NCI-H510A (cell line): ENCODE measurements around the gene ADGRB2.

Experiments
- DNase-seq: peaks from one replicate; lab custom pipeline; 2025; lab: John Stamatoyannopoulos, UW

Gene ADGRB2

DNA sequence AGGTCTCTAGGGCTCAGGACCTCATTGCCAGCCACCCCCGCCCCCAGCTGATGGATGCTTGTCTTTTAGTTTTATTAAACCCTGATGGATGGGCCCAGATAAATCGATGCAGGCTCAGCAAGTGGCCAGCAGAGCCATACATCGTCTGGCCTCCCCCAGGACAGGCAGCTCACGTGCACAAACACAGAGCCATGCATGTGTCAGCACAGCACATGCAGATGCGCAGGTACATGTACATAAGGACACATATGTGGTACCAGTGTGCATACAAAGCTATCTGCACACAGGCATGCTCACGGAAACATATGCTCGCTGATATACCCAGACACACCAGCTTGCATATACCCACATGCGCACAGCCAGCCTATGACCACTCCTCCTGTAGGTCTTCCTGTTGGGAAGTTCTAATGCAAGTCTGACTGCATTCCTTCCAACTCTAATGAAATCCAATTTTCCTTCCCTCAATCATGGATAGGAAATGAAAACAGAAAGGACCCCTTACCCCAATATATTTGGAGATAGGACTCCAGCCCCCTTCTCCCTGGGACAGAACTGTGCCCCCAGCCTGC is 61.2 kb downstream of the ADGRB2 start:
- DNase-seq: no peak

DNA sequence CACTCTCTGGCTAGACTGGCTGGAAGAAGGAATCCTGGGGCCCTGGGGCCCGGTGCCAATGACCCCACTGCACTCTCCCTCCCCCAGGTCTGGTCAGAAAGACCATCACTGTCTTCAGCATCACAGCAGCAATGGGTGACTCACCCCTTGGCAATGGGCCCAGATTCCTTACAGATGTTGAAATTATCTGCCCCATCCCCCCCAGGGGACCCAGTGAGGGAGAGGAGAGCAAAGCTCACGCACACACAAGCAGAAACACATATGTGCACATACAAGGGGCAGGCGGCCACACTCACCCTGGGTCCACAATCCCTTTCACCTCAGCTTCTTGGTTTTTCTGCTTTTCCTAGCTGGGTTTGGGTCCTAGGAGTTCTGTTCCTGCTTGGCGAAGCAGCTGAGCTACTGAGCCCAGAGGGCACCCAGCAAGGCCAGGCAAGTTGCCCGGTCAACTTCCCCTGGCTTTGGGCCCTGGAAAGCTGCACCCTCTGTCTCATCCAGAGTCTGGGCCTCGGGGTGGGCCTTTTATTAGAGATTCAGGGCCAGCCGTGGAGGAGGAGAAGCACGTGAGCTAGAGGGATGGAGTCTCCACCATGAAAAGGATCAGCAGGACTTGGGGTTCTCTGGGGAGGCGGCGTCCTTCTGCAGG is 62.9 kb downstream of the ADGRB2 start:
- peak; percentile 55 for DNase-seq

DNA sequence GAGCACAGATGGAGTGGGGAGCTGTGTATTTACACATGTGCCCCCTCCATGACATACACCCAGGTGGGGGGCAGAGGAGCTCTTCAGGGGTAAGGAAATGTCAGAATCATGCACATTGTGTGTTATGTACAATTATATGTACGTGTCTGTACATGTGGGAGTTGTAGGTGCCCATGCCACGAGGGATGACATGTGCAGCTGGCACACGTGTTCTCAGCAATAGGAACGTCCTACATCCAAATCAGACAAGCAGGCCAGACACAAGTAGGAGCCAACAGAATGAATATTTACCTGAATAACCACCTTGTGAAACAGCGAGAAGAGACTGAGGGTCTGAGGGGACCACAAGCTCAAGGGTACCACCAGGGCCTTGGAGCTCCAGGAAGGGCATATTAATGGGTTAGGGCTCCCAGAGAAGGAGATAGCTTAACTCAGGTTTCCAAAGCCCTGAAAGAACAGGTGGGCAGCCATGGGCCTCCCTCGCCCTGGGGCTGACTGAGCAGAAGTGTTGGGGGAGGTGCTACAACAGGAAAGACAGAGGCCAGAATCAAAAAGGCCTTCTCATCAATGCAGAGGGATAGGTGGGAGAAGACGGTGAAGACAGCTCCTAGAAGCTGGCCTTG is 63.6 kb downstream of the ADGRB2 start:
- DNase-seq: no peak

DNA sequence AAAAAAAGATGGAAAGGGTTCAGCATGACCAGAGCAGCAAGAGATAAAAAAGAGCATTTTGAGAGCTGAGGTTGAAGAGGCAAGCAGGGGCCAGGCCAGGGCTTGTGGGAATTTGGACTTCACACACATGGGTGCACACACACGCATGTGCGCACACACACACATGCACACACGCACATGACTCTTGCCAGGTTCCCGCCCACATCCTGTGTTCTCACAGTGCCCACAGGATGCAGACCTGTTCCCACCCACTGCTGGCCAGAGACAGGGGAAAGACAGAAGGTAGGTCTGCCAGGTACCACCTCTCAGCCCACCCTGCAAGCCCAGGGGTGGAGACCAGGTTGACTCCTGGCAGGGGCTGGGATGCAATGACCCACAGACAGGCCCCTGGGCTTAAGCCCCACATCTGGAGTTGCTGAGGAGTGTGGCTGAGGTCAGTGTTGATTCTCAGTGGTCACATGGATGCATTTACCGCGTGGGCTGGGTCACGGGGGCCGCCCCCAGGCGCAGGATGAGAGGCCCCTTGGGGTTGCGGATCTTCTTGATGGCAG is 64.7 kb downstream of the ADGRB2 start:
- no peak for DNase-seq

DNA sequence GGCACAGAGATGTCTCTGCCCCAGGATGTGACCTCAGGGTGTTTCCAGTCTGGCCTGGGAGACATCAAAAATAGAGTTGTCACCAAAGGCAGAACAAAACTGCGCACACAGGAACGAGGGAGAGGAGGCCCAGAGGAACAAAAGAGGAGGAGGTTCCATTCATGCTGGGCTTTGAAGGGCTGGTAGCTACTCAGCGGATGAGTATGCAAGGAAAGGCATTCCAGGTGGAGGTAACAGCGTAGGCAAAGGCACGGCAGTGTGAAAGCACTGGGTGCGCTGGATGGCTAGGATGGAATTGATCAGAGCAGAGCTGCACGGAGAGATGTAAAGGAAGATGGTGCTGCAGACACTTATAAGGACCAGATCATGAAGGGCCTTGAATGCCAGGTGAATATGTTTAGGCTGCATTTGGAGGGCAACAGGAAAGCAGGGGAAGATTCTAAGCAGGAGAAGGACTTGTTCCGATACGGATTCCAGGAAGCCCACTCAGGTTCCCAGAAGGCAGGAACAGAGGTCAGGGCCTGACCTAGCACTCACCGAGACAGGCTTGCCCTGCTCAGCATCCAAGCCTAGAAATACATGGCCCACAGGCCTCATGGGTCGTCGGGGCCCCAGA is 66.7 kb downstream of the ADGRB2 start:
- no peak for DNase-seq

DNA sequence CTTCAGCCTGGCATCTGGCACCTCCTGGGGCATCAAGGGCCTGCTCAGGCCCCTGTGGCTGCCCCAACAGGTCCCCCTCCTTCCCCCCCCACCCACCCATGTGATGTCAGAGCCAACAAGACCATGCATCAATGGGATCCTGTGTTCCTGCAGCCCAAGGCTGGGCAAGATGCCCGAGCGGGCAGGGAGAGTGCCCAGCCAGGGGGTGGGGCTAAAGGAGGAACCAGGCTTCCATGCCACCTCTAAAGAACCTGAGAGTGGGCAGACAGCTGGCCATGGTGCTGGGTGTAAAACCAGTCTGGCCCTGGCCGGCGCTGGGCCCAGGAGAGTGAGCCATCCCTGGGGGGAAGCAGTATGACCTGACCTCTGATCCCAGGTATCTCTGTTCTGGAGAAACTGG is 67.9 kb downstream of the ADGRB2 start:
- DNase-seq: no peak

DNA sequence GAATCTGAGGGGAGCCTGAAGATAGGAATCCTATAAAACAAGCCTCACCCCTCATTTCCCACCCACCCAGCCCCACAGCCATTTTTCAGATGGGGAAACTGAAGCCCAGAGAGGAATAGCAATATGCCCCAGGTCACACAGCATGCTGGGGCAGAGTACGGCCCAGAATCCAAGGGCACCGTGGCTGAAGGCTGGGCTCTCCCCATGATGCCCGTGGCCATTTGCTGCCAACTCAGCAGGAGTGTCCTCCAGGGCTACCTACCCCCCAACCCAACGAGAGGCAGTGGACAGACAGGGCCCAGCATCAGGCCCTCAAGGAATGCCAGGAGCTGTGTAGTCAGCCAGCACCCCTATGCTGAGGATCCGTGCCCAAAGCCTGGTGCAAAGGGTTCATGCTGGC is 68.8 kb downstream of the ADGRB2 start:
- no peak for DNase-seq

DNA sequence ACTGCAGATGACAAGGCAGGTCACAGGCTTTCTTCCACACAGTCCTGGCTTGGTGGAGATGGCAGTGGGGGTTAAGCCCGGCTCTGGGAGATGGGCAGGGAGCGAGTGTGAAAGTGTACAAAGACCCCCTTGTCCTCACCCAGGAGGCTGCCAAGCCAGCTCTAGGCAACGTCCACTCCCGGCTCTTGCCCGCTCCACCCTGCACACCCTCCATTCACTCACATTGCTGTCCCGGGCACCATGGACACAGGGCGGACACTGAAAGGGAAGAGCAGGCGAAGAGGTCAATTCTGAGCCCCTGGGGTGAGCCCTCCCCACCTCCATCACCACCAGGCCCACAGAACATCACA is 69.2 kb downstream of the ADGRB2 start:
- no peak for DNase-seq

DNA sequence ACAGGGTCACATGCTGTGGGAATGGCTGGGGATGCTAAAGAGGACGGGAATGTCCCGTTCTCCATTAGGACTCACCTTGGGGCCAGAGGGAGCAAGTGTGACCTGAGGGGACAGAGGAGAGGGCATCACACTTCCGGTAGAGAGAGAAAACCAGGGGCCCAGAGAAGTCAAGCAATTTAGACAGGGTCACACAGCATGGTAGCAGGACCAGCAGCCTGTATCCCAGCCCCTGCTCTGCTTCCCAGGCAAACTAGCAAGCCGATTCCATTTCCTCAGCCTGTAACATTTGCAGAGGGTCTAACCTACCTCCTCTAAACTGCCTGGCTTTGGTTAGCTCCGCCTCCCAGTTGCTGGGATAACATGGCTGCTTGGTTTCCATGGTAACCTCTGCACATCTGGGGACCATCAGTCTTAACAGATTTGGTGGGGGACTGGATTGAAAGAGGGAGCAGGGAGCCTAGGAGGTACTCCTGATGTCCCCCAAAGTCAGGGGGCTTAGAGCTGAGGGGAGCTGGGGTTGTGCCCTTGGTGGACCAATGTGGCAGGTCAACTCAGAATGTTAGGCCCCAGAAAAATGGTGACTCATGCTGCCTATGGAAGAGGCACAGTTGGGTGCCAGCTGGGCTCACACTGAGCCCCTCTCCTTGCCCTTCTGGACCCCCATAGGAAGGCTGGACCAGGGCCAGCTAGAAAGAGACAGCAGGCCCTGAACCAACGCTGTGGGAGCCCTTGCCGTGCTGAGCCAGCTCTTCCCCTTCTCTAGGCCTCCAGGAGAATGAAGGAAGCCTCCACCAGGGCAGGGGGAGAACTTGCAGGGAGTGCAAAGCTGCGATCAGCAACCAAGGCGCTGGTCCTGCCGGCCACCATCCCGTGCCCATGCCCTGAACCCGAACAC is 69.8 kb downstream of the ADGRB2 start:
- no peak for DNase-seq

DNA sequence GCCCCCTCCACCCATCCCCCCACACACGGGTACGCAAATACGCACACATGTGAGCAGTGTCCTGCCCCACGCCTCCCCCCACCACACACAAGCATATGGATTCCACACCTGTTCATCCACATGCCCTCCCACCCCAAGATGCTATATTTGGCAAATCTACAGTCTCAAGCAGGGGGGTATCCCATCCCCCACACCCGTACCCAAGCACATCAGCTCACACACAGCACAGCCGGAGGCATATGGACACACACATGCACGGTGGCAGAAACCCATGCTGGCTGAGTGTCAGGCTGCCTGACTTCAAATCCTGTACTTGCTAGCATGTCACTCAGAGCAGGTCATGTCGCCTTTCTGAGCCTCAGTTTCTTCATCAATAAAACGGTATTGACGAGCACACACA is 70.9 kb downstream of the ADGRB2 start:
- DNase-seq: no peak

DNA sequence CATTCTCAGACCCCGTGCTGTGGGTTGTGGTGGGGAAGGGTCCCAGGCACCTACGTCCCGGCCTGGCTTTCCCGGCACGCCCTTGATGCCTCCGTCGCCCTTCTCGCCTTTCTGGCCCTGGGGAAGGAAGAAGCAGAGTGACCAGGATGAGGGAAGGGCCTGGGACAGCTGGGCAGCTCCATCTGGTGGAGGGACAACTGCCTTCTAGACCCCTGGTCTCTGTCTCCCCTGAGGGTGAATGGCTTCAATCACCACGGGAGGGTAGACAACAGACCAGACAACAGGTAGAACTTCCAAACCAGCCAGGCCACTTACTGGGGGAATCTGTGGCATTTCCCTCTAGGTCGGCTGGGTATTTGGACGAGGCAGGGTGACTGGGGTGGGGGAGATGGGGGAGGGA is 72.2 kb downstream of the ADGRB2 start:
- no peak for DNase-seq

DNA sequence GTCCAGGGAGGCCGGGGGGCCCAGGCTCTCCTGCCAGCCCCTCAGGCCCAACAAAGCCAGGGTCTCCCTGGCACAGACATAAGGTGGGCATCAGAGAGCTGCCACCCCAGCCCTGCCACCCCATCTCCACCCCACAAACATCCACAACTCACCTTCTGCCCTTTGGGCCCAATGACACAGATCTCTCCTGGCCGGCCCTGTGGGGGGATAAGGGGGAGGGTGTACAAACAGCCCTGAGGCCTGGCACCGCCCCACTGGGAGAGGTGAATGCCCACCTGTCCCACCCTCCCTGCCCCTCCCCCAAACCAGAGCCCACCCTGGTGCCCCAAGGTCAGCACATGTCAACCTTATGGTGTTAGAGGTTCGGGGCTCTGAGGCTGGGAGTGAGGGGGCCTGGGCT is 72.7 kb downstream of the ADGRB2 start:
- DNase-seq: no peak

DNA sequence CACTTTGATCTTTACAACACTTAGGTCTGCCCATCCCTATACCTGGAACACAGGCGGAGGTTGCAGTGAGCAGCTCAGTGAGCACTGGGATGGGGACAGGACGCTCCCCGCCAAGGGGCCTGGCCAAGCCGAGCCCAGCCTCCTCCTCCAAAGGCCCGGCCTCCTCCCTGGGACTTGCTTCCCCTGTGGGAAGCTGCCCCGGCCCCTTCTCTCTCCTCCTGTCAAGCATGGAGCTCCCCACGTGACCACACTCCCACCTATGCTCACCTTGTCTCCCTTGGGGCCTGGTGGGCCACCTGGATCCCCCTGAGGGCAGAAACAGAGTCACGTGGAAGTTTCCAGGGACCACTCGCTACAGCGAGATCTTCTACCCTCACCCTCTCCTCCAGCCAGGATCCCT is 73.2 kb downstream of the ADGRB2 start:
- no peak for DNase-seq

DNA sequence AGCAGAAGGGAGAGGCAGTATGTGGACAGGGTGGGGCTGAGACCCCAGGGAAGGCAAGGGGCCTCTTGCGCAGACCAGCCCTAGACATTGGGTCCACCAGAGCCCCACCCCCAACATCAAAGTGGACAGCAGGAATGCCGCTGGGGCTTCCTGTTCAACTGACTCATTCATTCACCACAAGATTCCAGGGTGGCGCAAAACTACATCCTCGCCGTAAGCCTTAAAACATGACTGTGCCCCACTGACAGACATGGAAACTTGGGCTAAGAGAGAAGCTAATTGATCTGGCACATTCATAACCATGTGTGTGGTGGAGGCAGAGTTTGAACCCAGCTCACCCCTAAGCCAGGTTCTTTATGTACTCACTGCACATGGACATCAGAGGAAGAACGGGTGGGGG is 74.3 kb downstream of the ADGRB2 start:
- no peak for DNase-seq

DNA sequence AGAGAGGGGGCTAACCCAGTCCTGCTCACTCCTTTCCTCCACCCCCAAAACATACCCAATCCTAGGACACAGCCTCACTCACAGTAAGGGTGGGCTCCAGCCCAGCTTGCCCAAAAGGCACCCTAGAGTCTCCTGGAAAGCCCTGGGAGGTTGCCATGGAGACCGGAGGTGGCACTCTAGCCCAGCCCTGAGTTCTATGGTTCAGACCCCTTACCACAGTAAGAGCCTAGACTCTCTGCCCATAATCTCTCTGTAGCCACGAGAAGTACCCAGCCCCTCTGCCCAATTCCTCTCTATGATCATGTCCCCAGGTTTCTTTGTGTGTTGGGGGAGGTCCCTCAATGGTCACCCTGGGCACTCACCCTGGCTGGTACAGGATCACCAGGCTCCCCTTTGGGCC is 74.8 kb downstream of the ADGRB2 start:
- DNase-seq: no peak

DNA sequence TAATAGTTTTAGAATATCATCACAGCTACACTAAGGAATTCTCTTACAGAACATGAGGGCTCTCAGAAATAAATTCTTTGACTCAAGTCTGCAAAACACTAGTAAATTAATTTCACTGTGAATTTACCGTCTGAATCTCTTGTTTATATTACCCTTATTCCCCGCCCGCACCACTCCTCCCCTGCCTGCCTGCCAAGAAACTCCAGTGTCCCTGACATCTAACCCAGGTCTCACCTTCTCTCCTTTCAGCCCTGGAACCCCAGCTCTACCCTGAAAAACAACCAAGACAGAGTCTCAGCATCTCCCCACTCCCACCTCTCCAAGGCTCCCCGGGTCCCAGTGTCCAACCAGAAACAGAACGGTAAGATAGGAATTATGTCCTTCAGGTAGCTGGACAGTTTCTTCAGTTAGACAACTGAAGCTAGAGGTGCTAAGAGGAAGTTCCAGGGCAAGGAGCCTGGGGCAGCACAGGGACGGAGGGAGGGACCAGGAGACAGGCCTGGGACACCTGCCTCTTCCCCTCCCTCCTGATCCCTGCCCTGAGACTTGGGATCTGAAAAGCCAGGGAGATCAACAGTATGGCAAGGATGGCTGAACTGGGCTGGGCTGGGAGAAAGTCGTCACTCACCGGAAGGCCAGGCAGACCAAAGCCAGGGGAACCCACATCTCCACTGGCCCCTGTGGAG is 75.8 kb downstream of the ADGRB2 start:
- no peak for DNase-seq

DNA sequence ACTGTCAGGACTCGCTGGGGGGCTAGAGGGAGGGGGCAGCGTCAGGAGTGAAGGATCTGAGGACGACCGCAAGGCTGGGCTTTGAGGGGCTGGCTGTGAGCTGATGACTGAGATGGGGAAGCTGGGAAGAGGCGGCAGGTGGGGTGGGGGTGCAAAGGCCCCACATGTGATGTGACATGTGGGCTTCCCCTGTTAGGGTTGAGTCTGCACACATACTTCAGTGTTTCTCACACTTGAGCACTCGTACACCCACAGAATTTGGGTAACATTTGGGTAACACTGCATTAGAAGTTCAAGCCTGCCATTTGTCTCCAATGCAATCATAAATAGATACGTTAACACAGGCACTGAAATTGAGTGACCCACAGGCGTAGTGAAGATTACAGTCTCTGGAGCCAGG is 76.5 kb downstream of the ADGRB2 start:
- no peak for DNase-seq

DNA sequence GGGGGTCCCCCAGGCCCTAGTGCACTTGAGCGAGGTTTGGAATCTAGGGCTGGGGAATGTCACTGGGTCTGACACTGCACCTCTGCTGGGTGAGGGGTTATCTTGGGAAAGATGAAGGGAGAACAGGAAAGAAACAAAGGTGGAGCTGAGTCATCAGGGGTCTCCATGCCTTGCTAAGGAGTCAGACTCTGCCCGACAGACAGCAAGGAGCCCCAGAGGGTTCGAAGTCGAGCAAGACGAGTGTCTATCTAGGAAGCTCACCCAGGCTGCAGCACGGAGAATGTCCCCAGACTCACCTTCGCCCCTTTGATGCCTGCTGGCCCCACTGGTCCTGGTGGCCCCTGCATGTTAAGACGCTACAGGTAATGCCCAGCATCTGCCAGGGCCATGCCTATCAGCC is 78.3 kb downstream of the ADGRB2 start:
- DNase-seq: no peak

DNA sequence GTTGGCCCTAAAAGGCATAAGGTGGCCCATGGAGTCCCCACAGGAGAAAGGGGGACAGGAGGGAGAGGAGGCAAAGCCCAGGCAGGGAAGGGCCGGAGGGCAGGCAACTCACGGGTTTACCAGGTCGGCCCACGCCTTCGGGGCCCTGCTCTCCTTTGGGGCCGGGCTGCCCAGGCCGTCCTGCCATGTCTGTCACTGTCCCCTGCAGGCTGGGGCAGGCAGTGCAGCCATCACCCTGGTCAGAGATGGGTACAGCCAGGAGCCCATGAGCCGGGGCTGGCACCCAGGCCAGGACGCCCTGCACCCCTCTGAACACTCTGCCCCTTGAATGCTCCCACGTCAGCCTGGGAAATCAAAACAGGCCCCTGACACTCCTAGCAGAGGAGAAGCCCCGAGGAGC is 80.1 kb downstream of the ADGRB2 start:
- DNase-seq: no peak

DNA sequence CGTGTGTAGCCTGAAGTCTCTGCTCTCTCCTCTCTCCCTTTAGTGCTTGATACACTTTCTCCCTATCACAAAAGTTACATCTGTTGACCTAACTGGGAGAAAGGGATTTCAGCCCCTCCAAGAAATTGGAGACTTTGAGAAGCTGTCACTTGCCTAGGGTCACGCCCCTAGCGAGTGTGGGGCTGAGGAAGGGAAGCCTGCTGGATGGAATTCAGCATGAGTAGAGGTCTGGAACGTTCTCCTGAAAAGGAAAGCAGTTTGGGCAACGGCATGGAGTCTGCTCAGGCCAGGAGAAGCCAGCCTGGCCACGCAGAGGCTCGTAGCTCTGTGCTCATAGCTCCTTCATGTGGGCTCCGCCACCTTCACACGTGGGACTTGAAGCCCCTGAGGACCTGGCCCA is 82.7 kb downstream of the ADGRB2 start:
- no peak for DNase-seq

DNA sequence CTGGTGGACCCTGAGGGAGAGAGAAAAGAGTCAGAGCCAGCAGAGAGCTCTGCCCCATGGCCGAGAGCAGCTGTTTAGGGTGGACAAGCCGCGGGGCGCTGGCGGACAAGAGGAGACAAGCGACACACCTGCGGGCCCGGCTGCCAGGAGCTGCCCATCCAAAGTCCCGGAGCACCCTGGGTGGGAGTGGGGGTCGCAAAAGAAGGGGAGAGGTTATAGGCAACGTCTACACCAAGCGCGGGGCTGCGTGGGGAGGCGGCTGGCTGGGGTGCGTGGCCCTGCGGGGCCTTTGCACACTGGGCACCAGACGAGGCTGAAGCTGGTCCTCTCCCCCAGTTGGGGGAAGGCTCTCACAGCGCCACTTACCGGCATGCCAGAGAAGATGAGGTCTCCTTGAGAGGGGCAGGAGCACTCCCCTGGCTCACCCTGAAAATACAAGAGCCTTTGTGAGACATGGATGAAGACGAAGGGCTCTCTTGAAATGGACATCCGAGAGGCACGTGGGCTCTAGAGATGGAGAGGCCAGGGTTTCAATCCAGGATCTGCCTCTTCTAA is 84.4 kb downstream of the ADGRB2 start:
- DNase-seq: no peak
